Measurements from ENCODE around the gene SLC25A13. TPM values are rescaled to one million over a fixed set of nuclear protein-coding genes. Genes with fewer than 3 reads are reported as not detected.

Gene SLC25A13
- total and polyA plus RNA-seq, 2 of the 4 experiments (the other 2 are of a cell fraction): 7.4 to 11.7 TPM

DNA sequence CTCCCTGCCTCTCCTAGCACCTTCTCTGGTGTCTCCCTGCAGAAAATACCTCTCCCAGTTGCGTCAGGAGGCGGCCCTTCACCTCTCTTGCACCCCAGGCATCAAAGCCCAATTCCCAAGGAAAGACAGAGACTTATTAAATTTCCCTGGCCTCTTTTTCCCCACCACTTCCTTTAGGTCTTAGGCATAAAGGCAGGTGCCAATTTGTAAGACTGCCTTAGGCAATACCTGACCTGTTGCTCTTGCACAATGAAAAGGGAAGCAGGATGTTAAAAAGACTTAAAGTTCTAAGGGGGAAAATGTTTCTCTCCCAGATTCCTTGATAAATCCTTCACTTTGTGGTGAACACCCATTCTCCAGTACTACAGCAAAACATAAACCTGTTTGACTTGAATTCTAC lies 186.7 kb downstream of the SLC25A13 start:
- Histone ChIP-seq H3K36me3 (ENCODE audit: control insufficient read depth, insufficient read depth, low read length) (0 out of 2 replicates have a peak, but pooled peaks cover 1% of the 10 kb centered on the region), H4K91ac (ENCODE audit: insufficient read depth, low read depth, low read length) (no peak overlapping the region), H3K18ac (ENCODE audit: low read depth, low read length) (no peak overlapping the region), H2BK120ac (ENCODE audit: low read depth, low read length) (no peak overlapping the region), H2AK9ac (replicated peaks; ENCODE audit: low read depth, low read length, poor library complexity) (no peak overlapping the region), H3K14ac (replicated peaks; ENCODE audit: low read depth, low read length) (no peak overlapping the region), H2BK5ac (ENCODE audit: low read depth, low read length, poor library complexity, severe bottlenecking) (no peak overlapping the region), H4K8ac (ENCODE audit: low read depth in 2 of 2, low read length in 2 of 2) (no peak overlapping the region), H3K56ac (ENCODE audit: extremely low read depth, insufficient read depth, low read length) (no peak overlapping the region), H3K4me3 (ENCODE audit: insufficient read depth, low read depth, low read length) (no peak overlapping the region), H4K5ac (ENCODE audit: low read depth, low read length) (no peak overlapping the region), H2AK5ac (ENCODE audit: low read depth, low read length) (no peak overlapping the region), H3K4me1 (ENCODE audit: control insufficient read depth, insufficient read depth, low read length) (no peaks in the 10 kb centered on the region), H3K9me3 (ENCODE audit: control insufficient read depth, insufficient read depth, low read length) (no peaks in the 10 kb centered on the region), H3K9ac (ENCODE audit: low read depth, low read length) (no peak overlapping the region), H2BK20ac (ENCODE audit: low read depth, low read length) (no peak overlapping the region), H2BK15ac (ENCODE audit: low read depth, low read length) (no peak overlapping the region), H4K20me1 (ENCODE audit: insufficient read depth, low read length) (no peaks in the 10 kb centered on the region), H3K27ac (ENCODE audit: insufficient read depth, low read length) (no peak overlapping the region), H3K79me1 (ENCODE audit: low read depth in 1 of 2, low read length in 2 of 2) (no peaks in the 10 kb centered on the region), H3K4me2 (ENCODE audit: low read depth, low read length) (no peak overlapping the region), H3K4ac (ENCODE audit: low read depth, low read length) (no peak overlapping the region), H2AFZ (replicated peaks; ENCODE audit: low read length, poor library complexity) (no peak overlapping the region), H3K9me1 (ENCODE audit: insufficient read depth, low read length) (no peaks in the 10 kb centered on the region), H3K23ac (ENCODE audit: low read depth, low read length) (no peak overlapping the region), H3K27me3 (ENCODE audit: control insufficient read depth, insufficient read depth, low read length) (no peaks in the 10 kb centered on the region)
- dilution Hi-C loops (cut with HindIII; ENCODE audit: low sequenced_read_pairs, unreplicated experiment) (no loop called here), intact Hi-C loops (cut with micrococcal nuclease) (no loop called here), in situ Hi-C loops (cut with MboI; ENCODE audit: low sequenced_read_pairs) (no loop called here)
- BruUV-seq (replicated peaks): no TSS peak
- ChIA-PET POLR2A (ENCODE audit: unreplicated experiment) (no interaction called here), CTCF (no interaction called here)
- WGBS, 2 experiments (ENCODE audit: extremely low coverage in 2 of 2, insufficient read length in 1 of 2): 93% methylated on average over 2 of the region's 2 CpGs; no CpG with 5 or more reads in 1 of the 2 experiments
- ATAC-seq (ENCODE audit: low read depth) (no peak), DNase-seq (no peak)
- TF ChIP-seq BHLHE40 (IDR thresholded peaks at IDR 0.05; ENCODE audit: low read depth, low read length): no peak
- TF ChIP-seq CEBPB (IDR thresholded peaks at IDR 0.05; ENCODE audit: low read depth, low read length): no peak
- TF ChIP-seq, protein P1, sequence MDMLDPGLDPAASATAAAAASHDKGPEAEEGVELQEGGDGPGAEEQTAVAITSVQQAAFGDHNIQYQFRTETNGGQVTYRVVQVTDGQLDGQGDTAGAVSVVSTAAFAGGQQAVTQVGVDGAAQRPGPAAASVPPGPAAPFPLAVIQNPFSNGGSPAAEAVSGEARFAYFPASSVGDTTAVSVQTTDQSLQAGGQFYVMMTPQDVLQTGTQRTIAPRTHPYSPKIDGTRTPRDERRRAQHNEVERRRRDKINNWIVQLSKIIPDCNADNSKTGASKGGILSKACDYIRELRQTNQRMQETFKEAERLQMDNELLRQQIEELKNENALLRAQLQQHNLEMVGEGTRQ (IDR thresholded peaks at IDR 0.05; ENCODE audit: low read depth, low read length): no peak
- TF ChIP-seq RCOR1 (IDR thresholded peaks at IDR 0.05; ENCODE audit: insufficient replicate concordance, low read length): no peak
- TF ChIP-seq, protein P2, sequence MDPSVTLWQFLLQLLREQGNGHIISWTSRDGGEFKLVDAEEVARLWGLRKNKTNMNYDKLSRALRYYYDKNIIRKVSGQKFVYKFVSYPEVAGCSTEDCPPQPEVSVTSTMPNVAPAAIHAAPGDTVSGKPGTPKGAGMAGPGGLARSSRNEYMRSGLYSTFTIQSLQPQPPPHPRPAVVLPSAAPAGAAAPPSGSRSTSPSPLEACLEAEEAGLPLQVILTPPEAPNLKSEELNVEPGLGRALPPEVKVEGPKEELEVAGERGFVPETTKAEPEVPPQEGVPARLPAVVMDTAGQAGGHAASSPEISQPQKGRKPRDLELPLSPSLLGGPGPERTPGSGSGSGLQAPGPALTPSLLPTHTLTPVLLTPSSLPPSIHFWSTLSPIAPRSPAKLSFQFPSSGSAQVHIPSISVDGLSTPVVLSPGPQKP (IDR thresholded peaks at IDR 0.05; ENCODE audit: borderline replicate concordance, low read depth, low read length): no peak
- TF ChIP-seq MAZ (IDR thresholded peaks at IDR 0.05; ENCODE audit: borderline replicate concordance, low read depth, low read length): no peak
- no peak for TF ChIP-seq CHD1 (IDR thresholded peaks at IDR 0.05; ENCODE audit: low read depth, low read length)

Data from IMR-90 (cell line).